Activated naive CD4-positive, alpha-beta T cell treated with anti-CD3 and anti-CD28 coated beads, Interleukin-2, amount 10 ng/mL, durations not matched to agents 7 days and 5 days (primary cell): Measurements from ENCODE around the gene KIF3C.

Experiments used
- CTCF ChIA-PET: fragments of 350-600 bp; sonication (Branson Sonifier 250); formaldehyde crosslinking; loops from one replicate; lab custom pipeline; 2021; ENCODE audit warnings: antibody characterized with exemption; lab: Charles Lee
- DNase-seq: peaks from one replicate; pipeline ENCODE4 v3.0.0-alpha.2; 2020
- H3K27ac Mint-ChIP-seq: one replicate; pipeline ENCODE4 v1.8.0; 2021; ENCODE audit warnings: mild to moderate bottlenecking, moderate library complexity, mixed read lengths
- H3K27me3 Mint-ChIP-seq: one replicate; pipeline ENCODE4 v1.8.0; 2021; ENCODE audit warnings: mild to moderate bottlenecking, mixed read lengths
- H3K36me3 Mint-ChIP-seq: one replicate; pipeline ENCODE4 v1.8.0; 2021; ENCODE audit warnings: mixed read lengths
- H3K4me1 Mint-ChIP-seq: one replicate; pipeline ENCODE4 v1.8.0; 2021; ENCODE audit warnings: mixed read lengths
- H3K4me3 Mint-ChIP-seq: one replicate; pipeline ENCODE4 v1.8.0; 2021; ENCODE audit warnings: mild to moderate bottlenecking, moderate library complexity, mixed read lengths
- H3K9me3 Mint-ChIP-seq: one replicate; pipeline ENCODE4 v1.8.0; 2021; ENCODE audit warnings: mixed read lengths

The KIF3C gene

DNA sequence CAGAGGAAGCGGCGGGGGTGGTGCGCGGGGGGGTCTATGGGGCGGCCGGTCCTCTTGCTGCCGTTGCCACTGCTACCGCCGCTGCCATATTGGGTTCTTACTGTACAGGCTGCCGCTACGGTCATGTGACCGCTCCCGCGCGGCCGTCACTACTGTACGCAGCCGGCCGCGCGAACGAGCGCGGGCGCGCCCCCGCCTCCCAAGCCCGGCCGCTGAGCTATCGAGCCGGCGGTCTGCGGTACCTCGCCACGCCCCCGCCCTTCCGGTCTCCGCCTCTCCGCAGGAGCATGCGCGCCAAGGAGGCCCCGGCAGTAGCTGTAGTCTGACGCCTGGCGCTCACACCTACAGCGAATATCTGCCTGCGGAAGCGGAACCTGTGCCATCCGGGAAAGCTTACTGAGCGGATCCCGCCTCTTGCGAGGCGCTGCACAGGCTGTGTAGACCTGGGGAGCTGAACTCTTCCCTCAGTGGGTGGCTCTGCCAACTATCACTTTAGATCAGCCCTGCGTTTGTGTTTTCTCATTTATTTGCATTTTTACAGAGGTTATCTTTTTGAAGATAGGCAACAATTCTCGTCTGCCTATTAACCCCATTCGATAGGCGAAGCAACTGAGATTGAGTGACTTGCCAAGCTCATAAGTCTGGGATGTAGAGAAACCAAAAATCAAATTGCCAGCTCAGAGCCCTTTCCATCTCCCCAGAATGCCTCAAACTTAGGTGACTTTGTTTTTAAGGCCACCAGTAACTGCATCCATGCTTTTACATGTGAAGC lies 103.8 kb downstream of the KIF3C start, which contains the start of gene ASXL2:
Gene ASXL2, minus strand, starts transcription at position 127 of the 772 bp plus-strand sequence. CDS start 265 bp downstream, outside the sequence.
- Mint-ChIP-seq H3K9me3 (no peaks in the 10 kb centered on the region), H3K27me3 (no peaks in the 10 kb centered on the region), H3K36me3 (peaks cover 16% of the 10 kb centered on the region), H3K4me3 (peak within 1 kb of the TSS; percentile 98), H3K27ac (peak within 1 kb of the TSS; percentile 100), H3K4me1 (peaks cover 34% of the 10 kb centered on the region)
- CTCF ChIA-PET: interaction anchor here (1.0 to 2.1 kb wide), 4 partner anchors 21 to 306 kb away, joined by 3 to 18 read pairs (median 4); no protein-coding TSS in a partner anchor
- peak; percentile 97 for DNase-seq

DNA sequence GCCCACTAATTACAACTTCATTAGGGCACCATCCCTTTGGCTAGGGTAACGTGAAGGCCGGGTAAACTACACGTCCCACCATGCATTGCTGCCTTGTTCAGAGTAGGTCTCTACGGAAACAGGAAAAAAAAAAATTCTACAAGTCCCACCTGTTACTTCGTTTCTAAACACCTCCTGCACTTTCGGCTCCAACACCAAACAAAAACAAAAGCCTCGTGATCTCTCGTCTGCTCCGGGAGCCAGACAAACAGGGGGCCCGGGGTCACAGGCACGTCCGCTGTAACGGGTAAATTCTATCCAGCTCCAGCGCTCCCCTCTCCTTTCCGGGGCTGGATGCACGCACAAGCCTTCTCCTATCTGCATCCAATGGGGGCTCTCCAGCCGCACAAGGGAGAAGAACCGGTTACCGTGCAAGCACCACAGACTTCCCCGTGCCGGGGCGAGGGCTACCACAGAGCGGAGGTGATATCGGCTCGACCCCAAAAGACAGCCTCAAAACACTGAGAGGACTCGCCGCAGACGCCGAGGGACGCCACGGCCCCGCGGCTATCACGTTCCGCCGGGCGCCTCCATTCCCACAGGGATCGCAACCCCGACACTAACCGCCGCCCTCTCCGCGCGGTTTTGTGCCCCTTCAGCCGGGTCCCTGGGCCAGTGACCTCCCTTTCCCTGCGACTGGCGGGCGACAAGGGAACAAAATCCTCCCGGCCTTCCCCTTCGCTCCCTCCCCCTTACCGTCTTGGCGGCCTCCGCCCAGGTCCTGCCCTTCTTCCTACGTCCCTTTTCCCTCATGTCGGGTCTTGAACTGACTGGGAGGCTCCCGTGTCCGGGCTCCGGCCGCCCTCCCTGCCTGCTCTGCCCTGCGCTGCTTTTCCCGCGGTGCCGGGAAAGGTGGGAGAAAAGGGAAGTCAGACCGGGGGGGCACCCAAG lies 104.6 kb downstream of the KIF3C start:
- Mint-ChIP-seq H3K4me1 (peaks cover 34% of the 10 kb centered on the region), H3K36me3 (peaks cover 16% of the 10 kb centered on the region), H3K27ac (peak overlapping the region; percentile 100), H3K9me3 (no peaks in the 10 kb centered on the region), H3K4me3 (peak overlapping the region; percentile 98), H3K27me3 (no peaks in the 10 kb centered on the region)
- DNase-seq: peak; percentile 77
- CTCF ChIA-PET: interaction anchor here (0.6 to 2.1 kb wide), 5 partner anchors 20 to 478 kb away, joined by 3 to 18 read pairs (median 4); no protein-coding TSS in a partner anchor
